Stimulated activated CD4-positive, alpha-beta T cell treated with anti-CD3 and anti-CD28 coated beads, Interleukin-2, amount 100 ng/mL, for 4 hours (primary cell): Measurements from ENCODE around the gene RTN4IP1.
"Not testable (repeated sequence)": the region's sequence is repeated elsewhere in the genome, so short reads cannot be mapped to it uniquely, and the experiment has no call there.

Experiments used
- DNase-seq: peaks from one replicate; pipeline ENCODE4 v3.0.0-alpha.2; 2020; ENCODE audit warnings: low read depth

RTN4IP1 gene

DNA sequence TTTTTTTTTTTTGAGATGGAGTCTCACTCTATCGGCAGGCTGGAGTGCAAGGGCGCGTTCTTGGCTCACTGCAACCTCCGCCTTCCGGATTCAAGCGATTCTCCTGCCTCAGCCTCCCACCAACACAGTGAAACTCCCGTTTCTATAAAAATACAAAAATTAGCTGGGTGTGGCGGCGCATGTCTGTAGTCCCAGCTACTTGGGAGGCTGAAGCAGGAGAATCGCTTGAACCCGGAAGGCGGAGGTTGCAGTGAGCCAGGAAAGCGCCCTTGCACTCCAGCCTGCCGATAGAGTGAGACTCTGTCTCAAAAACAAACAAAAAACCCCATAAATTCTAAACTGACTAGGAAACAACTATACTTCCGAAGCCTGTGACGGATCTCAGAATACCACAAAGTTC, 1.5 kb downstream of the RTN4IP1 start:
- not testable (repeated sequence) for DNase-seq

DNA sequence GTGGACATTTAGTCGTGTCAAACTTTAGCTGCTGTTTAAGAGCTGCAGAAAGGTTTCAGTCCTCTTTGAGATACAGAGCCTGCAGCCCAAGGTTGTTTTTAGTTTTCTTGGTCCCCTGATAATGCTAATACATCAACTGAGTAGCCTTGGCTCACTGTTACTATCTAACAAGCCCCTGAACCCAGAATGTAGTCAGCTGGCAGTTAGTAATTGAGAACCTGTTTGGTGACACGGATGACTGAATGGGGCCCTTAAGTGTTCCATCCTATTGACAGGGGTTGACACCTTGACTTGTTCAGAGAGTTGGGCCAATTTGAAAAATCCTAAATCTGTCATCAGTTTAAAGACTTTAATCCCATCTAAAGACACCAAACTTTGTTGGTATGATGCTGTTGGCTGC, 2.8 kb downstream of the RTN4IP1 start:
- no peak for DNase-seq

DNA sequence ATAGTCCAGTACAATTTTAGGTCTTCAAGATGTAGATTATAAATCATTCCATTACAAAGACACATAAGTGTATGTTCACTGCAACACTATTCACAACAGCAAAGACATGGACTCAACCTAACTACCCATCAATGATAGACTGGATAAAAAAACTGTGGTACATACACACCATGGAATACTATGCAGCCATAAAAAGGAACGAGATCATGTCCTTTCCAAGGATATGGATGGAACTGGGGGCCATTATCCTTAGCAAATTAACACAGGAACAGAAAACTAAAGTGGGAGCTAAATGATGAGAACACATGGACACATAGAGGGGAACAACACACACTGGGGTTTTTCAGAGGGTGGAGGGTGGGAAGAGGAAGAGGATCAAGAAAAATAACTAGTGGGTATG, 6.3 kb downstream of the RTN4IP1 start:
- no peak for DNase-seq

DNA sequence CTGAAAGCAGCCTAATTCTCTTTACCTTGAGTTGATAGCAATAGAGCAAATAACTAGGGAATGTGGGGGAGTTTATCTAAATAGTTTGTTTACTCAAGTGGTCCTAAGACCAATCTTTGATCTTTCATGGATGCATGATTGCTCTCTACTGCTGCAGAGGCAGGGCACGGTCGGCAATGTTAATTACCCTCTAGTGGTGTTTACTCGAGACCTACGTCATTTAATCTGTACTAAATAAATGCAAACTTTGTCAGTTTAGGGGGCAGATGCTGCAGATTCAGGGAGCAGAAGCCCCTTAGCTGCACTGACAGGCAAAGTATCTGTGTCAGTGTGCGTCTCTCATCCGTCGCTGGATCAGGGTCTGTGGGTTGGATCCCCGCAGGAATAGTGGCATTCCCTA, 6.9 kb downstream of the RTN4IP1 start:
- DNase-seq, result no peak

DNA sequence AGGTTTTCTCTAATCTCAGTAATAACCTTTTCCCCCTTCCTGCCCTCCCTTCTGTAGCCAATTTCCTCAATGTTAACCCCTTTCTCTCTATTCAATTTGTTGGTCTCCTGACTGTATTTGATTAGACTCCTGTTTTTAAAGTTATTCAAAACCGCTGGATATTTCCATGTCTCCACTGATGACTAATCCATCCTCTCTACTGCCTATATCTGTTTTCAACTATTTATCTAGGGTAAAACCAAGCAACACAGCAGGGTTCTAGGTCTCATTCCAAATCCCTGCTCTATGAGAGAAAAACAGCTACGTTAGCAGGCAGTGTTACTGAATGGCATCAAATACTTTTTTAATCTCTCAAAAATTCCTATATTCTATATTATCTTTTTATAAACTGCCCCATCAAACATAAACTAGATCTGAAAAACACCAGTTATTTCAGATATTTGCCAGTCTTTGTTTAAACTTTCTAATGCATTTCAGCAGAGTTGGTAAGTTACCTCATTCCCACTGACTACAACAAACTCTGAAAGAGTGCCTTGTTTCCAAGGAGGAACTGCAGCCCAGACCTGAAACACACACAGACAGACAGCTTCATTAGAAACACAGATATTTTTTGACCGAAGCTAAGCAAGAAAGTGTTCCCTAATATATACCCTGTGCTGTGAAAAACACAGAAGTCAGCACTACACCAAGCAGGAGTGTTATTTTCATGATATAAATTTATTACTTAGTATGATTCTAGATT, 8.2 kb downstream of the RTN4IP1 start:
- no peak for DNase-seq

DNA sequence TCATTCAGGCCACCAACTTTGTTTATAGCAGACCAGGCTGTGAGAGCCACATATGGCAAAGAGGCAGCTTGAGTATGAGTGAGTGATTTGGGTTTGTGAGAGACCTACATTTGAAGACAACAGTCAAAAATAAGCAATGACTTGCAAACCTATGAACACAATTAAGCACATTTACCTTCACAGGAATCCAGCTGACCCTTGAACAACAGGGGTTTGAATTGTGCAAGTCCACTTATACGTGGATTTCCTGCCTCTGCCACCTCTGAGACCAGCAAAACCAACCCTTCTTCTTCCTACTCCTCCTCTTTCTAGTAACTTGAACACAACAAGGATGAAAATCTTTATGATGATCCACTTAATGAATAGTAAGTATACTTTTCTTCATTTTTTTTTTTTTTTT, 10.1 kb downstream of the RTN4IP1 start:
- DNase-seq, result no peak

DNA sequence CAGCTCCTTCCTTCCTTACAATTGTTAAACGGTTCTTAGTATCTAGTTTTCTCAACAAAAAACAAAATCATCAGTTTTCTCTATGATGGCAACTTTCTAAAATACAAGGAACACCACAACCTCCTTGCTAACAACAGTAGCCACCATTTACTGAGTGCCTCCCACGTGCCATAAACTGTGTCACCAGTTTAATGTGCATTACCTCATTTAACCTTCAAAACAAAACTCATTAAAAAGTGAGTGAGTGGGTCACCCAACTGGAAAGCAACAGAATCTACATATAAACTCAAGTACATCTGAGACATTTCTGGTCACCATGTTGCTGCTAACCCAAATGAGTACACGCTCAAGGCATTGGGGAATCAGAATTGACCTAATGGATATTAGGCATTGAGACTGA, 11.0 kb downstream of the RTN4IP1 start:
- no peak for DNase-seq

DNA sequence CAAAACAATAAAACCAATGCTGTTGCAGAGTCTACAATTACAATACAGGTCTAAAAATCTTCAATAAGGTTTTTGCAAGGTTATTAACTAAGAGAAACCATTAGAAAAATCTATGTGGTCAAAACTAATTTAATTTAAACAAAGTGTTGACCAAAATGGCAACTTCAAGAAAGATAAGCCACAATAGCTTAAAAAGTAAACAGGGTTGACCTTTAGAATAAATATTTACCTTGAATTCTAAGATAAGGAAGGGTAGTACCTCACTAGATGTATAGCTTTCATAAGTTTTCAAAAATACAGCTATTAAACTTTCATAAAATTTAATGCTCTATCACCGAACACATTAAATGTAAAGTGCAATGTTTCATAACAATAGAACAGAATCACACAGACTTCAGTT, 11.4 kb downstream of the RTN4IP1 start:
- no peak for DNase-seq

DNA sequence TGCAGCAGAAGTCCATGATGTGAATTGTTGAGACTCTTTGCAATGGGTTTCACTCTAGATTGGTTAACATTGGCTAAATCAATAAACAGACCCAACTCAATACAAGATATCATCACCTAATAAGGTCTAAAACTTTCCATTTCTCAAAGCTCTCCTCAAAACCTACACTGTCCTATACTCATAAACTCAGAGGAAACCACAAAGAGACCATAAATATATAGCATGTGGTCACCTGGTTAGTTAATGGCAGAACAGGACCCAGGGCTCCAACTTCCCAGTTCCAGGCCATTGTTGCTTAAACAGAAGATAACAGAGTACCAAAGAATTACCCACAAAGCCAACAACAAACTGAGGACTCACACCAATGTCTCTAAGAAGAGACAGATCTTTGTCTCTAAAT, 12.0 kb downstream of the RTN4IP1 start:
- DNase-seq, result no peak

DNA sequence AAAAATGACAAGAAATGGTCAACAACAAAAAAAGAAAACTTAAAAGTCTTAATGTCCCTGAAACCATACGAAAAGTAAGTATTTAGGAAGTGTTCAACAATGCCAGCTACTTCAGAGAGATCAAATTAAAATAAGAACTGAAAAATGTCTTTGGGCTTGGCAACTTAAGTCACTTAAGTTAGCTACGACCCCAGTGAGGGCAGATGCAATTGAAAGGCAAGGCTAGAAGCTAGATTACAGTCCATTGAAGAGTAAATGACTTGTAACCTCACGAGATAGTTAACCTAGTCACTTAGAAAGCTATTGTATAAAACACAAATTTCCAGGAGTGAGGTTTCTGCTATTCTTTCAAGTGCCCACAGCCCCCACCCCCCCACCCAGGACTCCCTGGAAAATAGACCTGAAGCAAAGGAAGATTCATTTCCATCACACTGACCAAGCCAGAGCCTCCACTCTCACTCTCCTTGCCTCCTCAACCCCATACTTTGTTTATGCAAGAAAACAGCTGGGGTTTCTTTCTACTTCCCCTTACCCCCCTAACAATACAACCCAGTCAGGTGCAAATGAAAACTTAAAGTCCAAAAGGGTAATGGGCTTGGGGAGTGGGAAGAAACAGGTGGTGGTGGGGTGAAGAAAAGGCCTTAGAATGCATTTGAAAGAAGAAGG, 14.6 kb downstream of the RTN4IP1 start:
- DNase-seq, result no peak

DNA sequence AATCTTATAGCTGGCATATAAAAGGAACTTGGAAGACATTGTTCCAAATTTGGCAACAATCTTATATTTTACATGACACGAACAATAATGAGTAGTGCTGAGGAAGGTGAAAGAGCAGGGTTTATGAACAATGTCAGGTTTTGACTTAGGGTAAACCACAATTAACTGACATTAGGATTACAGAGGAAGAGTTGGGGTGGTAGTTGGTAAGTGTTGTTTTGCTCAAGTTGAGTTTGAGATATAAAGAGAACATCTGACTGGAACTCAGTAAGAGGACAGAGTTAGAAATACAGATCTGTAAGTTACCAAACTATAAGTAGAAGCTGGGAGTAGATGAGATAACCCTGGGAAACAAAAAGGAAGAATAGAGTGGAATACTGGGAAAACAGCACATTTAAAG, 15.1 kb downstream of the RTN4IP1 start:
- no peak for DNase-seq

DNA sequence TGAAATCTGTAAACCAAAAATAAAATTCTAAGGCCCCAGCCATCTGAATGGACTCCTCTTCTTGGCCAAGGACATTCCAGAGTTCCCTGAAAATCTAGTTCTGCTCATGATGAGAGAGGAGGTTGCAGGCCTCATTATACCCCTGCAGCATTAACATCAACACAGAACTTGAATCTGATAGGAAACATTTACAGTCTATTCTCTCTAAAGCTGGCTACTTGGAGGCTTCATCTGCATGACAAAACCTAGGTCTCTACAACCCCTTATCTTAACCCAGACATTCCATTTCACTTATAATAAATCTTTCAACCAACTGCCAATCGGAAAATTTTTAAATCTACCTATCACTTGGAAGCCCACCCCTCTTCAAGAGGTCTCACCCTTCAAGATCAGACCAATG, 15.7 kb downstream of the RTN4IP1 start:
- no peak for DNase-seq

DNA sequence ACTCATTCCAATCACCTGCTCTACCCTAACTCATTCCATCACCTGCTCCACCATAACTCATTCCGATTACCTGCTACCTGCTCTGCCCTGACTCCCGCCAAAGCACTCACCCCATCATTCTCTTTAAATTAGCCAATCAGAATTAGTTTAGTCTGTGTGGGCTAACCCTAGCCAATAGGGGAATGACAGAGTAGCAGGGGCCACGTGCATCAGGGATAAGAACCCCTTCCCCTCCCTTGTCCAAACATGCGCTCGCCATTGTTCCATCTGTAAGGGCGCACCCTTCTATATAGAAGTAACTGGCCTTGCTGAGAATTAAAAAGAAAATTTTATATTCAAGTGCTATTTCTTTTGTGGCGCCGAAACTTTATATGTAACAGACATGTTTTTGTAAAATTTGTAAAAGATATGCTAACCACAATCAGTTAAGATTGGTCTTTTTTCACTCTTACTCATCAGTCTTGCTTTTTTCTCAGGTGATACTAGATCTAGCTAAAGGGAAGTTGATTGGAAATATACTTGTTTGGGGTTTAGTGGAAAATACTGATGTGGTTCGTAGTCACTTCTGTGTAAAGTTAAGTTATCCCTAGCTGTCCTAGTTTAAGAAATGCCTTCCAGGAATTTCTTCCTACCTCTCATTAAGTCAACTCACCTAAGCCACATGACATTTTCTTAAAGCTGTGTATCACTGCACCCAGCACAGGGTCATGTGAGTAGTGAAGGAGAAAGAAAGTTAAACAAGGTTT, 16.5 kb downstream of the RTN4IP1 start:
- DNase-seq, result no peak

DNA sequence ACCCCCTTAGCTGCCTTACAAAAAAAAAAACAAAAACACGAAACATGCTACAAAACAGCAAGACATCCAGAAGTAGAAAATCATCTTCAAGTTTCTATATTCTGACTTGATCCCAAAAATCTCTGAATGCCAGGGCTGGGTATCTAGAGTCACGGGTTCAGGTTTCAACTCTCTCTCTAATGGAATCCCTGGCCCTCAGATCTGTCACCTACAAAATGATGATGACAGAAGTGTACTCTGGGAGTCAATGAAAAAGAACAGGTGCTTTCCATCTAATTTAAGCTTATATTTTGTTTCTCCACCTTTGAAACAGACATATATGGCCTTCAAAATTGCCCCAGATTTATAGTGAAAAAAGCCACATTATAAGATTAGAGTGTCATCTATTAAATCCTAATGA, 18.3 kb downstream of the RTN4IP1 start:
- DNase-seq, result no peak

DNA sequence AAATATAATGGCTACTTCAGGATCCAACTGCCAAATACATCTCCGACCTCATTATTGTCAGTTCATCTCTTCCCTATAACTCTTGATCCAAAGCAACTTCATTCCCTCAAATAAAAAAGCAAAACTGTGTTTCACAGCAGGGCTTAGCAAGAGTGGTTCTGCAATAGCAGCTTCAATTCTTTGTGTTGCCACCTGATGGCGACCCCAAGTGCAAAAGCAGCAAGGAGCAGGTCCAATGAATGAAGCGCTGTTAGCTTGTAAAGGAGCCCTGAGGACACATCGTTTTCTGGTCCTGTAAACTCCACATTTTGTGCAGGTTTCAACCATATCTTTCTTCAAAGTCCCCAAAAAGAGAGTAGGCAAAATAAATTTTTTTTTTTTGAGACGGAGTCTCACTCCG, 19.6 kb downstream of the RTN4IP1 start:
- DNase-seq, result no peak

DNA sequence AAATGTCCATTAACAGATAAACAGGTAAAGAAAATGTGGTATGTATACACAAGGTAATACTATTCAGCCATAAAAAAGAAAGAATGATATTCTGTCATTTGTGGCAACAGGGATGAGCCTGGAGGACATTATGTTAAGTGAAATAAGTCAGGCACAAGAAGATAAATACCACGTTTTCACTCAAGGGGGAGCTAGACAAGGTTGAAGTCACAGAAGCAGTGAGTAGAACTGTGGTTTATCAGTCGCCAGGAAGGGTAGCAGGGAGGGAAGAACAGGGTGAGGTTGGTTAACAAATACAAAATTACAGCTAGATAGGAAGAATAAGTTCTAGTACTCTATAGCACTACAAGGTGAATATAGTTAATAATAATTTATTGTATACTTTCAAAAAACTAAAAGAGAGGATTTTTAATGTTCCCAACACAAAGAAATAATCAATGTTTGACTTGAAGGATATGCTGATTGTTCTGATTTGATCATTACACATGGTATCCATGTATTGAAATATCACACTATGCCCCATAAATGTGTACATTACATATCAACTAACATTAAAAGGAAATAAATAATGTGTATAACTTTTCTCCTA, 21.1 kb downstream of the RTN4IP1 start:
- DNase-seq, result no peak

DNA sequence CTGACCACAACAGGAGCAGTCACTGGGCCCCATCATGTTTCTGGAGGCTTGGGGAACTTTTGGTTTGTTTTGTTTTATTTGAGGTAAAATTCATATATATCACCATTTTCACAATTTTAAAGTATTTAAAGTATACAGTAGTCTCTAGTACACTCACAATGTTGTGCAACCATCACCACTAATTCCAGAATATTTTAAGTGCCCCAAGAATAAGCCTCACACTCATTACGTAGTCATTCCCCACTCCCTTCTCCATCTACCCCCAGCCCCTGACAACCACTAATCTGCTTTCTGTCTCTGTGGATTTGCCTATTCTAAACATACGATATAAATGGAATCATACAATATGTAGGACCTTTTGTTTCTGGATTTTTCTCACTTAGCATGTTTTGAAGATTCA, 29.0 kb downstream of the RTN4IP1 start:
- DNase-seq, result no peak

DNA sequence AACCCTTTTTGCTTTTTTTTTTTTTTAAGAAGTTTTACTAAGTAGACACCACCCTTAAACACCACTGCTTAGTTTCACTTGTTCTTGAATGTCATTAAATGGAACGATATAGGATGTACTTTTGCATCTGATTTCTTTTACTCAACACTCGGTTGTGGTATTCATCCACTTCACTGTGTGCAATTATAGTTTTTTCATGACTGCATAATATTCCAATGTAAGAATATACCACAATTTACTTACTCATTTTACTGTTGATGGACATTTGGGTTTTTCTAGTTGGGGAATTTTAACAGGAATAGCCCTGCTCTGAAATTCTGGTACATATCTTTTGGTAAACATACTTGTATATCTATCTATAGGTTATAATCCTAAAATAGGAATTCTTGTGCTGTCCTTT, 29.9 kb downstream of the RTN4IP1 start:
- no peak for DNase-seq

DNA sequence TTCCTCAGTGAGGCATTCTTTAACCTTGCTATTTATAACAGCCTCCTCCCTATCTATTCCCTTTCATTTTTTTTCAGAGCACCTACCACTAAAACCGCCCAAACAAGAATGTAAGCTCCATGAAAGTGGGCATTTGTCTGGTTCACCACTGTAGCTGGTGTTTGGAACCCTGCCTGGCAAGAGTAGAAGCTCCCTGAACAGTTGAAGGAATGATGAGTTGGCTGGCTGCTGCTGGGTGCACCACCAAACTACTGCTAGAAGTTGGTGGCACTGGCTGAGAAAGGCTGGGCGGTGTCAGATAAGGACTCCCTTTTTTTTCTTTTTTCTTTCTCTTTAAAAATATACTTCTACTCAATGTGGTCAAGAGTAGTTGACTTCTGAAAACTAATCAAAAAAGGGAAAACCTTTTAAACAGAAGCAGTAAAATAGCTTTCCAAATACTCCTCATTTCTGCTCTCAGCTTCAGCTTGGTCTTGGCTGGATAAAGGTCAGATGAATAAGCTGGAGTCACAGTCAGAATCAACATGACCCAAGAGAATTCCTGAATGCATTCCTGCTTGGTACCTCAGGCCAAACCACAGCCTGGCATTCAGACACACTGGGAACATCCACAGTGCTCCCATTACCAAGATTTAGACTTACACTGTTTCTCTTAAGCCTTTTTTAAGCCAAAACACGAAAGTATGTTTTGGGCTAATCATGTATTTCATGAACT, 38.0 kb downstream of the RTN4IP1 start:
- no peak for DNase-seq

DNA sequence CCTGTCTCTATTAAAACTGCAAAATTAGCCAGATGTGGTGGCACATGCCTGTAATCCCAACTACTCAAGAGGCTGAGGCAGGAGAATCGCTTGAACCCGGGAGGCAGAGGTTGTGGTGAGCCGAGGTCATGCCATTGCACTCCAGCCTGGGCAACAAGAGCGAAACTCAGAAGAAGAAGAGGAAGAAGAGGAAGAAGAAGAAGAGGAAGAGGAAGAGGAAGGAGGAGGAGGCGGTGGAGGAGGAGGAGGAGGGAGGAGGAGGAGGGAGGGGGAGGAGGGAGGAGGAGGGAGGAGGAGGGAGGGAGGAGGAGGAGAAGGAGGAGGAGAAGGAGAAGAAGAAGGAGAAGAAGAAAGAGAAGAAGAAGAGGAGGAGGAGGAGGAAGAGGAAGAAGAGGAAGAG, 40.4 kb downstream of the RTN4IP1 start:
- not testable (repeated sequence) for DNase-seq

DNA sequence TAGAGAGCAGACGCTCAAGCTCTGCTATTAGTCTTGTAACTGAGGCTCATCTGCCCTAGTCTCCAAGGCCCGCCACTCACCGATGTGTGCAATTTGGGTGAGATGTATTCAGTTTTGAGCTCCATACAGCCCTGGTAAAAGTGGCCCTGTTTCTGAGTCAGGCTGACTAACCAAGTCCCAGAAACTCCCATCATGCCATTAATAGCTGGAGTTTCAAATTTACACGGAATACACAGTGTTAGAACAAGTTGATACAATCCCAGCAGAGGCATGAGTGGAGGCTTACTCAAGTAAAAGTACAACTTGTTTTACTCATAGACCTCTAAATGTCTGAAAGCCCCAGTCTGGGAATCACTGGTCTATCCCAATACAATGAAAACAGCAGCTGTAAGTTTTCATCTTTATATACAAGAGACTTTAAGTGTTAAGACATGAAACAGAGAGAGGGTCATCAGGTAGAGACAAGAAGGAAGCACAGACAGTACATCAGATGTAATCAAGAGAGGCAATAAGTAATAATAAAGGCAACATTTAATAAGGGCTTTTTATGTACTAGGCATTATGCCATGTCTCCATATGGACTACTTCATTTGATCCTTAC, 42.4 kb downstream of the RTN4IP1 start:
- DNase-seq, result no peak

DNA sequence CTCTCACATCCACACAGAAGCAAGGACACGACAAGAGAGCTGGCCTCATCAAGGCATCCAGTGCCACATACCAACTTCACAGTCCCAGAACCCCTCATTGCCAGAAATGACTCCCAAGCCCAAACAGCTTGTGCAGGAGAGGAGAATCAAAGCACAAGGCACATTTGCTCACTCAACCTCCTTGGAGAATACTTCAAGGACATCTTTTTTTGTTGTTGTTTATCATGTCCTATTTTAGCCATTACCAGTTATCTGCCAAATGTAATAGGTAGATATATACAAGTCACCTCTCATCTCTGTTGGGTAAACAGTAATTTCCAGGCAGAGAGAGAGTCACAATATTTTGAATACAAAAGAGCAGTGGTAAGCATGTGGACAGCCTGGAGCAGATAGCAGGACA, 47.8 kb downstream of the RTN4IP1 start:
- DNase-seq, result no peak
